Tibial artery (tissue), 4 donors: ENCODE results near the gene RGS13.
"Not testable (repeated sequence)": the region's sequence is repeated elsewhere in the genome, so short reads cannot be mapped to it uniquely, and the experiment has no call there.

ENCODE experiments used
- DNase-seq, 2 donors: peaks; one replicate each; pipeline ENCODE4 v3.0.0-alpha.2; 2019
- H3K27ac ChIP-seq, 2 donors: fragments of 200-600 bp; sonication (generic) in 1 of 2; 1 replicate in 1 of 2; 2 replicates in 1 of 2; pipeline ENCODE4 v1.5.1; 2018 to 2019; ENCODE audit warnings: mild to moderate bottlenecking in 1 of 2
- H3K27me3 ChIP-seq, 2 donors: fragments of 200-600 bp; sonication (generic) in 1 of 2; one replicate each; pipeline versions ENCODE4 v1.5.1 to v1.6.0; 2016 to 2019
- H3K36me3 ChIP-seq, 3 donors: fragments of 200-600 bp; sonication (generic) in 2 of 3; one replicate each; pipeline ENCODE4 v1.5.1; 2016 to 2019; ENCODE audit warnings: mild to moderate bottlenecking in 2 of 3
- H3K4me1 ChIP-seq, 4 donors: fragments of 200-600 bp; sonication (generic) in 2 of 4; 1 replicate in 3 of 4; 2 replicates in 1 of 4; pipeline ENCODE4 v1.5.1; 2016 to 2019
- H3K4me3 ChIP-seq, 2 donors: fragments of 200-600 bp; sonication (generic) in 1 of 2; 1 replicate in 1 of 2; 2 replicates in 1 of 2; pipeline ENCODE4 v1.5.1; 2018 to 2019; ENCODE audit warnings: mild to moderate bottlenecking in 2 of 2
- H3K9me3 ChIP-seq, 3 donors: fragments of 200-600 bp; sonication (generic) in 1 of 3; one replicate each; pipeline ENCODE4 v1.5.1; 2016 to 2019
- intact Hi-C: fragments of 100-400 bp; cut with DNase I; formaldehyde crosslinking; loops from one replicate; pipeline ENCODE4 v1.15.0; 2023; ENCODE audit warnings: low total_unique reads
- TF ChIP-seq, protein P1 (sequence below), 2 experiments: fragments of 200-600 bp in 1 of 2; fragments of 450-650 bp in 1 of 2; IDR thresholded peaks; one replicate each; pipeline ENCODE4 v1.5.1; 2017 to 2019; ENCODE audit warnings: antibody characterized with exemption in 2 of 2, mild to moderate bottlenecking in 1 of 2, moderate library complexity in 1 of 2

RGS13 gene

DNA sequence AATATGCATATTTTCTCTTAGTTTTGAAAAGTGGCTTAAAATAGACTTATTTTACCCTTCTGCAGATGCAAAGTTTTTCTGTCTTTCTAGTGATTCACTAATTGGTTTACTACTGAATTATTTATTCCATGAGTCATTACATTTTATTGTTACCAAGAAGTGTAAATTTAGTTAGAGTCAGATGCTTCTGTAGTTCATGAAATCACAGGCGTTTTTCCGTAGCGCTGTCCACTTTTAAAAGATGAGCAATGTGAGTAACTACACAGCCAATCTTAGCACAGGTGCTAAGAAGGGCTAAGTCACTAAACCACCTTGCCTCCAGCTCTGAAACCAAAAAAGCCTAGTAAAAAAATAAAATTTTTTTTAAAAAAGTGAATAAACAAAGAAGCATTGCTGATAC, 24.7 kb downstream of the RGS13 start:
- no peaks in the 10 kb centered on the region for H3K27me3 ChIP-seq
- no peak overlapping the region for H3K27ac ChIP-seq
- TF ChIP-seq, protein P1, sequence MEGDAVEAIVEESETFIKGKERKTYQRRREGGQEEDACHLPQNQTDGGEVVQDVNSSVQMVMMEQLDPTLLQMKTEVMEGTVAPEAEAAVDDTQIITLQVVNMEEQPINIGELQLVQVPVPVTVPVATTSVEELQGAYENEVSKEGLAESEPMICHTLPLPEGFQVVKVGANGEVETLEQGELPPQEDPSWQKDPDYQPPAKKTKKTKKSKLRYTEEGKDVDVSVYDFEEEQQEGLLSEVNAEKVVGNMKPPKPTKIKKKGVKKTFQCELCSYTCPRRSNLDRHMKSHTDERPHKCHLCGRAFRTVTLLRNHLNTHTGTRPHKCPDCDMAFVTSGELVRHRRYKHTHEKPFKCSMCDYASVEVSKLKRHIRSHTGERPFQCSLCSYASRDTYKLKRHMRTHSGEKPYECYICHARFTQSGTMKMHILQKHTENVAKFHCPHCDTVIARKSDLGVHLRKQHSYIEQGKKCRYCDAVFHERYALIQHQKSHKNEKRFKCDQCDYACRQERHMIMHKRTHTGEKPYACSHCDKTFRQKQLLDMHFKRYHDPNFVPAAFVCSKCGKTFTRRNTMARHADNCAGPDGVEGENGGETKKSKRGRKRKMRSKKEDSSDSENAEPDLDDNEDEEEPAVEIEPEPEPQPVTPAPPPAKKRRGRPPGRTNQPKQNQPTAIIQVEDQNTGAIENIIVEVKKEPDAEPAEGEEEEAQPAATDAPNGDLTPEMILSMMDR (IDR thresholded peaks at IDR 0.05) = no peak
- H3K4me1 ChIP-seq = no peaks in the 10 kb centered on the region
- intact Hi-C loops = no loop called here
- DNase-seq = no peak
- H3K9me3 ChIP-seq = no peaks in the 10 kb centered on the region
- H3K36me3 ChIP-seq = no peaks in the 10 kb centered on the region
- no peak overlapping the region for H3K4me3 ChIP-seq

DNA sequence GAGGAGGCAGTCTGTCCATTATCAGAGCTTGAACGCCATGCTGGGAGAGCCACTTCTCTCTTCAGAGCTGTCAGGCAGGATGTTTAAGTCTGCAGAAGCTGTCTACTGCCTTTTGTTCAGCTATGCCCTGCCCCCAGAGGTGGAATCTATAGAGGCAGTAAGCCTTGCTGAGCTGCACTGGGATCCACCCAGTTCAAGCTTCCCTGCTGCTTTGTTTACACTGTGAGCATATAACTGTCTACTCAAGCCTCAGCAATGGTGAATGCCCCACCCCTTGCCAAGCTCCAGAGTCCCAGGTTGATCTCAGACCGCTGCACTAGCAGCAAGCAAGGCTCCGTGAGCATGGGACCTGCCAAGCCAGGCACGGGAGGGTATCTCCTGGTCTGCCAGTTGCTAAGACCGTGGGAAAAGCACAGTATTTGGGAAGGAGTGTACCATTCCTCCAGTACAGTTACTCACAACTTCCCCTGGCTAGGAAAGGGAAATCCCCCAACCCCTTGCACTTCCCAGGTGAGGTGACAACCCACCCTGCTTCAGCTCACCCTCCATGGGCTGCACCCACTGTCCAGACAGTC, 32.5 kb downstream of the RGS13 start:
- no peaks in the 10 kb centered on the region for H3K4me1 ChIP-seq
- no peaks in the 10 kb centered on the region for H3K36me3 ChIP-seq
- TF ChIP-seq, protein P1 (IDR thresholded peaks at IDR 0.05) = no peak
- no peak overlapping the region for H3K27ac ChIP-seq
- H3K27me3 ChIP-seq = no peaks in the 10 kb centered on the region
- intact Hi-C loops = no loop called here
- H3K9me3 ChIP-seq = no peaks in the 10 kb centered on the region
- no peak for DNase-seq
- no peak overlapping the region for H3K4me3 ChIP-seq

DNA sequence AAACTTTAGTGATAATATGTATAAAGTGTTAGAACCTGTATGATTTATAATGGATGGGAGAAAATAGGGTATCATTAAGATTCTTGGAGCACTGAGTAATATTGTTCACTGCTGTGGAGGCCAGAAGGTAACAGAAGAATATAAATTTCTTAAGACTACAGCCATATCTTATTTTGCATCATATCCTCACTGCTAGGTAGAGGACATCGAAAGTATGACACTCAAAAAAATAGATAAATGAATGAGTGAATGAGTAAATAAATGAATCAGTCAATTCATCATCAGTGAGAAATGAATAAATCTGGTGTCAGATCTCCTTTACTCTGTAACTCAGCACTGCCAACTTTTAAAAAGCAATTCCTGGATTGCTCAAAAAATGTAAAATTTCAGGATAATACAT, 33.2 kb downstream of the RGS13 start:
- TF ChIP-seq, protein P1 (IDR thresholded peaks at IDR 0.05) = no peak
- intact Hi-C loops = no loop called here
- Histone ChIP-seq H3K27me3 (no peaks in the 10 kb centered on the region), H3K4me3 (no peak overlapping the region), H3K9me3 (no peaks in the 10 kb centered on the region), H3K27ac (no peak overlapping the region), H3K36me3 (no peaks in the 10 kb centered on the region), H3K4me1 (no peaks in the 10 kb centered on the region)
- DNase-seq = no peak

DNA sequence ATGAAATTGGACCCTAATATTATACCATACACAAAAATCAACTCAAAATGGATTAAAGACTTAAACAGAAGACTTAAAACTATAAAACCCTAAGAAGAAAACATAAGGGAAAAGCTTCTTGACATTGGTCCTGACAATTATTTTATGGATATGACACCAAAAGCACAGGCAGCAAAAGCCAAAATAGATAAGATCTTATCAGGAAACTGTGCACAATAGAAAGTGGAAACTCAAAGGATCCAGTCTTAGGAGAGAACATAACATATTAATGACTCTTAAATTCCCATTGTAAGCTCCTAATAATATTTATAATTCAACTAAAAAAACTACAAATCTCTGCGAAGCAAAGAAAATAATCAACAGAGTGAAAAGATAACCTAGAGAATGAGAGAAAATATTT, 39.8 kb downstream of the RGS13 start:
- intact Hi-C loops = no loop called here
- no peaks in the 10 kb centered on the region for H3K4me1 ChIP-seq
- TF ChIP-seq, protein P1 (IDR thresholded peaks at IDR 0.05) = no peak
- H3K9me3 ChIP-seq = no peaks in the 10 kb centered on the region
- no peaks in the 10 kb centered on the region for H3K36me3 ChIP-seq
- no peak overlapping the region for H3K27ac ChIP-seq
- H3K4me3 ChIP-seq = no peak overlapping the region
- H3K27me3 ChIP-seq = no peaks in the 10 kb centered on the region
- DNase-seq = no peak

DNA sequence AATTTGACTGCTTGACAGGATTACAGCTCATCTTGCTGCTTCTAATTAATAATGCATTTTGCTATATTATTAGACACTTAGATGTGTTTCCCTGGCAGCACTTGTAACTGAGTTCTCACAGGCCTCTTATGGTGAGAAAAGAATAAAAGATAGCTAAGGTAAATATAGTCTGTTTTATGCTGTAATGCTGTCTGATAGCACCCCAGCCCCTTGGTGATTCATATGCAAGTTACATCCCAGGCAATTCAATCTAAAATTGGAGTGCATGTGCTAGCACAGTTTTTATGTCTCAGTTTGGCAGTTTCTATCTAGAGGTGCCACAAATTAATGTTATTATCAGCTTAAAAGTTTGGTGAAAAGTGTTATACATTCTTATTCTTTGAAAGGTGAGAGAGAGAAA, 42.2 kb downstream of the RGS13 start:
- Histone ChIP-seq H3K27me3 (no peaks in the 10 kb centered on the region), H3K36me3 (no peaks in the 10 kb centered on the region), H3K4me3 (no peak overlapping the region), H3K27ac (no peak overlapping the region), H3K4me1 (no peaks in the 10 kb centered on the region), H3K9me3 (no peaks in the 10 kb centered on the region)
- TF ChIP-seq, protein P1 (IDR thresholded peaks at IDR 0.05) = no peak
- no peak for DNase-seq
- intact Hi-C loops = no loop called here

DNA sequence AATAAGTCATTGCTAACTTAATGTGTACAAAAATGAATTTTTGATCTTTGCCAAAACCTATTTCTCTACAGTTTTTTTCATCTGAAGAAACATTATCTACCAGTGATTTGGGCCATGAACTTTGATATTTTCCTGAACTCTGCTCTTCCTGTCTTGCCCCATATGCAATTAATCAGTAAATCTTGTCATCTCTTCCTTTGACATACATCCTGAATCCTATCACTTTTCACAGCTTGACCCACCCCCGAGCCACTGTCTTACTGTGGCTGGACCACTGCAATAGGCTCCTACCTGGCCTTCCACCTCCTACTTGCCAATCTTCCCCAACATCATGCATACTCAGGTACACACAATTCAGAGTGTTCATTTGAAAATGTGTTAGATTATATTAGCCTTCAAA, 46.4 kb downstream of the RGS13 start:
- Histone ChIP-seq H3K27ac (no peak overlapping the region), H3K9me3 (no peaks in the 10 kb centered on the region), H3K4me1 (no peaks in the 10 kb centered on the region), H3K27me3 (no peaks in the 10 kb centered on the region), H3K36me3 (no peaks in the 10 kb centered on the region), H3K4me3 (no peak overlapping the region)
- TF ChIP-seq, protein P1 (IDR thresholded peaks at IDR 0.05) = no peak
- intact Hi-C loops = no loop called here
- no peak for DNase-seq

DNA sequence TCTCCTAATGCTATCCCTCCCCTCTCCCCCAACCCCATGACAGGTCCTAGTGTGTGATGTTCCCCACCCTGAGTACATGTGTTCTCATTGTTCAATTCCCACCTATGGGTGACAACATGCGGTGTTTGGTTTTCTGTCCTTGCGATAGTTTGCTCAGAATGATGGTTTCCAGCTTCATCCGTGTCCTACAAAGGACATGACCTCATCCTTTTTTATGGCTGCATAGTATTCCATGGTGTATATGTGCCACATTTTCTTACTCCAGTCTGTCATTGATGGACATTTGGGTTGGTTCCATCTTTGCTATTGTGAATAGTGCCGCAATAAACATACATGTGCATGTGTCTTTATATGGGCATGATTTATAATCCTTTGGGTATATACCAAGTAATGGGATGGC, 47.1 kb downstream of the RGS13 start:
- DNase-seq, H3K27ac ChIP-seq: not testable (repeated sequence)

More for the DNA sequence above, 47.1 kb downstream of the RGS13 start:
- H3K36me3 ChIP-seq, H3K27me3 ChIP-seq, H3K9me3 ChIP-seq, H3K4me3 ChIP-seq, H3K4me1 ChIP-seq, intact Hi-C loops: not testable (repeated sequence)
